ENCODE data around the gene MTHFD1L.

The MTHFD1L gene

GRCh38 chr6:151004383-151005024 is 139.0 kb downstream of the MTHFD1L start:
- ChIA-PET CTCF (interaction anchor here (0.6 to 1.4 kb wide), 2 partner anchors 10 to 584 kb away, joined by 3 to 14 read pairs; no protein-coding TSS in a partner anchor), POLR2A (no interaction called here)
- TF ChIP-seq HDGF (IDR thresholded peaks at IDR 0.05; ENCODE audit: borderline replicate concordance) = no peak
- TF ChIP-seq CTBP1 (IDR thresholded peaks at IDR 0.05; ENCODE audit: borderline replicate concordance) = no peak
- no peak for DNase-seq (ENCODE audit: extremely low spot score)

- DNase-seq (ENCODE audit: extremely low spot score) = no peak
- CTCF ChIA-PET = interaction anchor here (0.6 to 1.4 kb wide), 3 partner anchors 9 to 585 kb away, joined by 3 to 14 read pairs (median 3); no protein-coding TSS in a partner anchor
- POLR2A ChIA-PET = no interaction called here
- TF ChIP-seq LEF1 (IDR thresholded peaks at IDR 0.05; ENCODE audit: borderline replicate concordance) (no peak), PKNOX1 (IDR thresholded peaks at IDR 0.05) (no peak), FOXM1 (IDR thresholded peaks at IDR 0.05; ENCODE audit: borderline replicate concordance) (no peak), TARDBP (IDR thresholded peaks at IDR 0.05) (no peak), CTBP1 (IDR thresholded peaks at IDR 0.05; ENCODE audit: borderline replicate concordance) (no peak), BHLHE40 (IDR thresholded peaks at IDR 0.05; ENCODE audit: borderline replicate concordance) (no peak), NFRKB (IDR thresholded peaks at IDR 0.05) (no peak), SUZ12 (IDR thresholded peaks at IDR 0.05) (no peak), ARNT (IDR thresholded peaks at IDR 0.05) (no peak), HDGF (IDR thresholded peaks at IDR 0.05; ENCODE audit: borderline replicate concordance) (no peak)
Observed at GRCh38 chr6:151005164-151005563, 139.7 kb downstream of the MTHFD1L start.

- no peak for DNase-seq (ENCODE audit: extremely low spot score)
- POLR2A ChIA-PET = no interaction called here
- no peak for TF ChIP-seq ELF4 (IDR thresholded peaks at IDR 0.05)
- TF ChIP-seq HDGF (IDR thresholded peaks at IDR 0.05; ENCODE audit: borderline replicate concordance) = no peak
- TF ChIP-seq FOXA1 (IDR thresholded peaks at IDR 0.05) = no peak
- TF ChIP-seq FOXK2 (IDR thresholded peaks at IDR 0.05) = no peak
- no peak for TF ChIP-seq L3MBTL2 (conservative IDR thresholded peaks at IDR 0.05)
- no peak for TF ChIP-seq ARNT (IDR thresholded peaks at IDR 0.05)
- CTCF ChIA-PET = interaction anchor here (0.7 kb wide), 2 partner anchors 8 to 88 kb away, joined by 3 to 5 read pairs; no protein-coding TSS in a partner anchor
Observed at GRCh38 chr6:151005896-151006632, 140.6 kb downstream of the MTHFD1L start.

- CTCF ChIA-PET = no interaction called here
- no peak for DNase-seq (ENCODE audit: extremely low spot score)
- TF ChIP-seq SP1 (IDR thresholded peaks at IDR 0.05) = no peak
- no peak for TF ChIP-seq L3MBTL2 (conservative IDR thresholded peaks at IDR 0.05)
- no peak for TF ChIP-seq FOXA1 (IDR thresholded peaks at IDR 0.05)
- POLR2A ChIA-PET = no interaction called here
Observed at GRCh38 chr6:151007076-151007475, 141.6 kb downstream of the MTHFD1L start.

GRCh38 chr6:151007922-151008321 is 142.4 kb downstream of the MTHFD1L start:
- CTCF ChIA-PET = no interaction called here
- POLR2A ChIA-PET = no interaction called here
- no peak for DNase-seq (ENCODE audit: extremely low spot score)
- no peak for TF ChIP-seq ARNT (IDR thresholded peaks at IDR 0.05)
- TF ChIP-seq SUZ12 (IDR thresholded peaks at IDR 0.05) = no peak
- TF ChIP-seq TARDBP (IDR thresholded peaks at IDR 0.05) = no peak
- TF ChIP-seq BHLHE40 (IDR thresholded peaks at IDR 0.05; ENCODE audit: borderline replicate concordance) = no peak
- no peak for TF ChIP-seq FOXK2 (IDR thresholded peaks at IDR 0.05)

- CTCF ChIA-PET = no interaction called here
- TF ChIP-seq FOXM1 (IDR thresholded peaks at IDR 0.05; ENCODE audit: borderline replicate concordance) (no peak), FOXA1 (IDR thresholded peaks at IDR 0.05) (no peak), SP1 (IDR thresholded peaks at IDR 0.05) (no peak), TARDBP (IDR thresholded peaks at IDR 0.05) (no peak), PKNOX1 (IDR thresholded peaks at IDR 0.05) (no peak), L3MBTL2 (conservative IDR thresholded peaks at IDR 0.05) (no peak)
- no peak for DNase-seq (ENCODE audit: extremely low spot score)
- POLR2A ChIA-PET = no interaction called here
Observed at GRCh38 chr6:151008425-151008824, 142.9 kb downstream of the MTHFD1L start.

- no peak for DNase-seq (ENCODE audit: extremely low spot score)
- ChIA-PET CTCF (interaction anchor here (0.6 to 0.7 kb wide), 2 partner anchors 237 to 354 kb away, joined by 3 to 5 read pairs; no protein-coding TSS in a partner anchor), POLR2A (no interaction called here)
- TF ChIP-seq ZNF384 (IDR thresholded peaks at IDR 0.05) (no peak), BHLHE40 (IDR thresholded peaks at IDR 0.05; ENCODE audit: borderline replicate concordance) (no peak), HDGF (IDR thresholded peaks at IDR 0.05; ENCODE audit: borderline replicate concordance) (no peak), ELF4 (IDR thresholded peaks at IDR 0.05) (no peak), PKNOX1 (IDR thresholded peaks at IDR 0.05) (no peak), LEF1 (IDR thresholded peaks at IDR 0.05; ENCODE audit: borderline replicate concordance) (no peak), ARNT (IDR thresholded peaks at IDR 0.05) (no peak), NFRKB (IDR thresholded peaks at IDR 0.05) (no peak), FOXA1 (IDR thresholded peaks at IDR 0.05) (no peak), L3MBTL2 (conservative IDR thresholded peaks at IDR 0.05) (no peak), SUZ12 (IDR thresholded peaks at IDR 0.05) (no peak), SP1 (IDR thresholded peaks at IDR 0.05) (no peak), TARDBP (IDR thresholded peaks at IDR 0.05) (no peak), FOXK2 (IDR thresholded peaks at IDR 0.05) (no peak), FOXM1 (IDR thresholded peaks at IDR 0.05; ENCODE audit: borderline replicate concordance) (no peak), CTBP1 (IDR thresholded peaks at IDR 0.05; ENCODE audit: borderline replicate concordance) (no peak)
Observed at GRCh38 chr6:151009576-151009975, 144.1 kb downstream of the MTHFD1L start.
